Measurements from ENCODE around the gene KIDINS220.

The KIDINS220 gene

DNA sequence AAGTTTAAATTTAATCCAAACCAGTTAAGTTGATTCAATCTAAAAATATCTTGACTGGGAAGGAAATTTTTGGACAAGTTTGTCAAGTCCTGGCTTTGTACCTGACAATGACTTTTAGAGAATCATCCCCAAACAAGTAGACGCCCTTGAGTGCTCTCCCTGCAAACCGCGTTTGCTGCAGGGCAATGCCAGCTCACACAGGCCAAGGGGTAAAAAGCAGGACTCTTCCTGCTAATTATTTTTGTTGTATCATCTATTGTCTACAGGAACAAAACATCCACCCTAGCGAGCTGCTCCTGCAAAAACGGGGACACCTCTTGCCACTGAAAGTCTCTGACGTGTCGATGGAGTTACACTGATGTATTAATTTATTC is 144.6 kb downstream of the KIDINS220 start:
- H3K4me3 ChIP-seq (ENCODE audit: low read depth, low read length) = no peak overlapping the region
- TF ChIP-seq, protein P1, sequence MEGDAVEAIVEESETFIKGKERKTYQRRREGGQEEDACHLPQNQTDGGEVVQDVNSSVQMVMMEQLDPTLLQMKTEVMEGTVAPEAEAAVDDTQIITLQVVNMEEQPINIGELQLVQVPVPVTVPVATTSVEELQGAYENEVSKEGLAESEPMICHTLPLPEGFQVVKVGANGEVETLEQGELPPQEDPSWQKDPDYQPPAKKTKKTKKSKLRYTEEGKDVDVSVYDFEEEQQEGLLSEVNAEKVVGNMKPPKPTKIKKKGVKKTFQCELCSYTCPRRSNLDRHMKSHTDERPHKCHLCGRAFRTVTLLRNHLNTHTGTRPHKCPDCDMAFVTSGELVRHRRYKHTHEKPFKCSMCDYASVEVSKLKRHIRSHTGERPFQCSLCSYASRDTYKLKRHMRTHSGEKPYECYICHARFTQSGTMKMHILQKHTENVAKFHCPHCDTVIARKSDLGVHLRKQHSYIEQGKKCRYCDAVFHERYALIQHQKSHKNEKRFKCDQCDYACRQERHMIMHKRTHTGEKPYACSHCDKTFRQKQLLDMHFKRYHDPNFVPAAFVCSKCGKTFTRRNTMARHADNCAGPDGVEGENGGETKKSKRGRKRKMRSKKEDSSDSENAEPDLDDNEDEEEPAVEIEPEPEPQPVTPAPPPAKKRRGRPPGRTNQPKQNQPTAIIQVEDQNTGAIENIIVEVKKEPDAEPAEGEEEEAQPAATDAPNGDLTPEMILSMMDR (conservative IDR thresholded peaks at IDR 0.05; ENCODE audit: low read depth, low read length) = no peak

DNA sequence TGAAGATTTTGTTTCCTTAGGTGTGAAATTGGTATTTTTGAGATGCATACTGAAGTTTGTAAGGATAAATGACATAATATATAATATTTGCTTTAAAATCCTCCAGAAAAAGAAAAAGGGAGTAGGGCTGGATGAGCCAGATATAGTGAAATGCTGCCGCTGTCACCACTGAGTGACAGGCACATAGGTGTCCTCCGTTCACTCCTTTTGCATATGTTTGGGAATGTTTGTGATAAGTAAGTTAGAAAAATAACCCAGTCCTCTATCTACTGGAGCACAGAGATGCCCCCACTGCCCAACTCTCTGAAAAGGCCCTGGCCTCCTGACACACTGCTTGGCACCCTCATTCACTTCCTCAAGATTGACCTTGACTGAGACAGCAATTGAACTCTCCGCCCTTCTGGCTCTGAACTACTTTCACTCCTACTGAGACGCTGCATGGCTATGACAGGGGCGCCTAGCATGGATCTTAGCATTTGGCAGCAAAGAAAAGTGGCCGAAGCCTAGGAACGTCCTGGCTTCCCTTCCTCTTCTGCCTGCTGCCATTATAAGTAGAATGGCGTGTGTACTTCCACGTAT is 145.5 kb downstream of the KIDINS220 start:
- TF ChIP-seq, protein P1 (conservative IDR thresholded peaks at IDR 0.05; ENCODE audit: low read depth, low read length) = no peak
- DNase-seq (ENCODE audit: low read depth) = no peak
- H3K4me3 ChIP-seq (ENCODE audit: low read depth, low read length) = no peak overlapping the region

More for the DNA sequence above, 144.6 kb downstream of the KIDINS220 start:
- DNase-seq (ENCODE audit: low read depth) = no peak

DNA sequence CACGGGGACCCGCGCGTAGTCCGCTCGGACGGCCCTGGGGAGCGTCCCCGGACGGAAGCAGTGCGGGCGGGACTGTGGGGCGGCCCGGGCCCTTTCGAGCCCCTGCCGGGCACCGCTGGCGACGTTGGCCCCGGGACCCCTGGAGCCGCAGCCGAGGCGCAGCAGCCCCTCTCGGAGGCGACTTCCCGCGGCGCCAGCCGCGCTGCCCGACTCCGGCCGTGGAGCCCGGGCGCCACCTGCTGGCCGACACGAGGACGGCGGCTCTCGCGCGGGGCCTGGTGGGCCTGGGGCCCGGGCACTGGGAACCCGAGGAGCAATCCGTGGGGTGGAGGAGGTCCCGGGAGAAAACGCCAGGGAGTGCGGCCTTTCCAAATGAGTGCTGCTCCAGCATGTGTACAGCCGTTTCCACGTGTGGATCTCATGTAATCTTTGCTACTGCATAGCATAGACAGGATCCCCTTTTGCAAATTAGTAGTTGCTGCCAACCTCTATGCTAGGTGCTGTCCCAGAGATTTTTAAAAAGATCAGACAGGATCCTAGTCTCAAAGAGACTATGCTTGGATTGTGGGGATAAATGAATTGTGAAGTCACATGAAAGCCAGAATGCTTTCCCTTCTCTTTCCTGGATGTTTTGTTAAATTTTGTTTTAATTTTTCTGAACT is 151.6 kb downstream of the KIDINS220 start:
- TF ChIP-seq, protein P1 (conservative IDR thresholded peaks at IDR 0.05; ENCODE audit: low read depth, low read length) = peak; percentile 62
- DNase-seq (ENCODE audit: low read depth) = peak; percentile 28
- H3K4me3 ChIP-seq (ENCODE audit: low read depth, low read length) = peak overlapping the region; percentile 51

DNA sequence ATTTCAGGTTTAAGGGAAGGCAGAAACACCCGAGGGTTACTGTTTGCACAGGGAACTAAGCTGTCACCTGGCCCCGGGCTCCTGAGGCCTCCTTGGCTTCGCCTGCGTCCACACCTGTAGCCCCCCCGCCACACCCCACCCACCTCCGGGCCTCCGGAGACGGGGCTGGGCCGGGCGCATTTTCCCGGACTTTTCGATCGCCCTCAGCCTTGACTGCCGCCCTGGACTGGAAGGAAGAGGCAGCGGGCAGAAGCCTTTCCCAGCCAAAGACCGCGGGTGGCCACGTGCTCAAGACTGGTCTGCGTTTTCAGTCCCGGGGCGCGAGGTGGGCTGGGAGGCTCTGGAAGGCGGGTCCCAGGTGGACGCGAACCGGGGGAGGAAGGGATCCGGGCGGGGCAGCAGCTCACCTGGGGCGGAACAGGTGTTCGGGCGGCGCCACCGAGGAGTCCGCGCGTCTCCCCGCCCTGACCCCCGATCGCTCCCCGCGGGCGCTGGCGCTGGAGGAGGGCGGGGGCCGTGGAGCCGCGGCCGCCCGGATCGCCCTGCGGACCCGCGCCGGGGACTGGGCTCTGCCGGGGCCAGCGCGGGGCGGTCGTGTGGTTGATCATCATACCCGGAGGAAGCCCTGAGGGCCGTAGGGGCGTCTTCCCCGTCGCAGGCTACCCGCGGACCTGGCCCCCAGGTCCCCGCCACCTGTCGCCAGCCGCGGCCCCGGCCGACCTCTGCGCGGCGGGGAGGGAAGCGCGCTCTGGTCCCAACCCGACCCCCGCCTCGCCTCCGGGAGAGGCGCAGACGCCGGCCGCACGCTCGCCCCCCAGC is 152.3 kb downstream of the KIDINS220 start:
- peak overlapping the region; percentile 51 for H3K4me3 ChIP-seq (ENCODE audit: low read depth, low read length)
- DNase-seq (ENCODE audit: low read depth) = peak; percentile 19
- TF ChIP-seq, protein P1 (conservative IDR thresholded peaks at IDR 0.05; ENCODE audit: low read depth, low read length) = no peak

DNA sequence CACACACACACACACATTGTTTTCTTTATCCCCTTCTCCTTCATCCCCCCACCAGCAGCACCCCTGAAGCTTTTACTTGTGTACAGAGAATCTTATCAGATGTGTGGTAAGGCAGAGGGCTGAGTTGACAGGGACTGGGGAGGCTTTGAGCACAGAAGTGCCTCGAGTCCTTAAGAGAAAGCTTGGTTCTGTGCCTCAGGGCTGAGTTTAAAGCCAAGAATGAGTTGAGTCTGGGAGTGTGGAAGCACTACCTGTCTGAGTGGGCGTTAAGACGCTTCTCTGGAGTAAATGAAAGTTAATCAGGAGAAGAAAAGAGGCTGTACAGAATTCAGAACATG is 152.9 kb downstream of the KIDINS220 start:
- H3K4me3 ChIP-seq (ENCODE audit: low read depth, low read length) = peak overlapping the region; percentile 51
- DNase-seq (ENCODE audit: low read depth) = peak; percentile 25
- TF ChIP-seq, protein P1 (conservative IDR thresholded peaks at IDR 0.05; ENCODE audit: low read depth, low read length) = no peak

DNA sequence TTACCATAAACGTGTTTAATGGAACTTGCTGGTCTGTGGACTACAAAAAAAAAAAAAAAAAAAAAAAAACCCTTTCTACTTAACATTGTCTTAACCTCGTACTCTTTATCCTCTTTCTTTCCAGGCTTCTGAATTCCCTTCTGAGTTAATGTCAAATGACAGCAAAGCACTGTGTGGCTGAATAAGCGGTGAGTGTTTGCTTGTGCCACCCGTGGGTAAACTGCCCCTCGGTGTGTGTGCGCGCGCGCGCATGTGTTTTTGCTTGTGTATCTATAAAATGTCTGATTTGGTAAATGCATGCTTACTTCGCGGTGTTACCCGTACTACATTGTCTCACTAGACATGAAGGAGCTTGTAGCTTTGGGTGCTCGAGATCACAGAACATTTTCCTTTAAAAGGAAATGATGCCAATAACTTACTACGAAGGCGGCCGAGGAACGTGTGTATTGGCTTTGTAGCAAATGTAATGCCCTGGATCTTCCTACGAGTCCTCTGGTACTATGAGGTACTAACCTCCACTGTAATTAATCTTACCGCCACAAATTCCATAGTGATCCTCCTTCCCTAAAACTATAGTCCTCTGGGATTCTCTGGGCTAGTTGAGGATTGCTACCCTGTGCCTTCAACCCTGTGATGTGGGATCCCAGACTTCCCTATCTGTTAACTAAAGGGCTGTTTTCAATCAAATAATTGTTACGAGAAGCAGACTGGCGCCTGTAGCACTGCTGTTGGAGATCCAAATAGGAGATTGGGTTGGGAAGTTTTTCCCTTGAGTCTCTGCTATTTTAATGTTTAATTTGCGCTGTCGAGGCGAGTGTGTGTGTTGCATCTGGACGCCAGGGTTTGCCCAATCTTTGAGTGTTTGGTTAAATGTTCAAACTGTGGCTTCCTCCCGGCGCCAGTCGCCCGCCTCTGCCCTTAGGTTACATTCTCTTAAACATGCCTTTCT is 154.4 kb downstream of the KIDINS220 start:
- peak overlapping the region; percentile 65 for H3K4me3 ChIP-seq (ENCODE audit: low read depth, low read length)
- TF ChIP-seq, protein P1 (conservative IDR thresholded peaks at IDR 0.05; ENCODE audit: low read depth, low read length) = no peak
- DNase-seq (ENCODE audit: low read depth) = peak; percentile 52
